ENCODE data around the gene COPE.

The COPE gene

GRCh38 chr19:18940769-18941627 is 21.8 kb upstream of the COPE start, which contains the start of gene HOMER3:
TSS of gene HOMER3 (minus strand) at chr19:18941217. CDS start at chr19:18938982, 2,235 bp downstream.
- no peaks in the 10 kb centered on the region for H3K36me3 ChIP-seq (ENCODE audit: control insufficient read depth, insufficient read depth, low read length)
- H3K4me1 ChIP-seq (ENCODE audit: control insufficient read depth, insufficient read depth, low read length, poor library complexity, severe bottlenecking) = peaks cover 11% of the 10 kb centered on the region
- H3K9me3 ChIP-seq (ENCODE audit: control insufficient read depth, low read length) = no peaks in the 10 kb centered on the region
- peak; percentile 44 to 64 (median 52) for DNase-seq
- H3K27me3 ChIP-seq (replicated peaks; ENCODE audit: control insufficient read depth, insufficient read depth, low read length, poor library complexity, severe bottlenecking) = peaks cover 9% of the 10 kb centered on the region
- H3K27ac ChIP-seq (ENCODE audit: insufficient read depth, low read length, poor library complexity, severe bottlenecking) = no peak within 1 kb of the TSS
- H3K4me3 ChIP-seq (ENCODE audit: insufficient read depth, low read depth, low read length, poor library complexity, severe bottlenecking) = peak within 1 kb of the TSS; percentile 49

GRCh38 chr19:18939922-18940768 is 21.0 kb upstream of the COPE start:
- Histone ChIP-seq H3K27me3 (replicated peaks; ENCODE audit: control insufficient read depth, insufficient read depth, low read length, poor library complexity, severe bottlenecking) (peaks cover 9% of the 10 kb centered on the region), H3K9me3 (ENCODE audit: control insufficient read depth, low read length) (no peaks in the 10 kb centered on the region), H3K4me1 (ENCODE audit: control insufficient read depth, insufficient read depth, low read length, poor library complexity, severe bottlenecking) (peaks cover 11% of the 10 kb centered on the region), H3K4me3 (ENCODE audit: insufficient read depth, low read depth, low read length, poor library complexity, severe bottlenecking) (peak overlapping the region; percentile 49), H3K36me3 (ENCODE audit: control insufficient read depth, insufficient read depth, low read length) (no peaks in the 10 kb centered on the region), H3K27ac (ENCODE audit: insufficient read depth, low read length, poor library complexity, severe bottlenecking) (no peak overlapping the region)
- DNase-seq = no peak

GRCh38 chr19:18939163-18939562 is 20.0 kb upstream of the COPE start:
- no peak for DNase-seq
- no peak overlapping the region for H3K27ac ChIP-seq (ENCODE audit: insufficient read depth, low read length, poor library complexity, severe bottlenecking)
- no peak overlapping the region for H3K4me3 ChIP-seq (ENCODE audit: insufficient read depth, low read depth, low read length, poor library complexity, severe bottlenecking)

GRCh38 chr19:18933297-18933696 is 14.1 kb upstream of the COPE start:
- peaks cover 9% of the 10 kb centered on the region for H3K4me1 ChIP-seq (ENCODE audit: control insufficient read depth, insufficient read depth, low read length, poor library complexity, severe bottlenecking)
- H3K9me3 ChIP-seq (ENCODE audit: control insufficient read depth, low read length) = no peaks in the 10 kb centered on the region
- no peaks in the 10 kb centered on the region for H3K36me3 ChIP-seq (ENCODE audit: control insufficient read depth, insufficient read depth, low read length)
- DNase-seq = no peak
- no peak overlapping the region for H3K27ac ChIP-seq (ENCODE audit: insufficient read depth, low read length, poor library complexity, severe bottlenecking)
- no peak overlapping the region for H3K4me3 ChIP-seq (ENCODE audit: insufficient read depth, low read depth, low read length, poor library complexity, severe bottlenecking)
- no peaks in the 10 kb centered on the region for H3K27me3 ChIP-seq (replicated peaks; ENCODE audit: control insufficient read depth, insufficient read depth, low read length, poor library complexity, severe bottlenecking)

More at GRCh38 chr19:18939163-18939562, 20.0 kb upstream of the COPE start:
- Histone ChIP-seq H3K4me1 (ENCODE audit: control insufficient read depth, insufficient read depth, low read length, poor library complexity, severe bottlenecking) (peaks cover 11% of the 10 kb centered on the region), H3K27me3 (replicated peaks; ENCODE audit: control insufficient read depth, insufficient read depth, low read length, poor library complexity, severe bottlenecking) (peaks cover 9% of the 10 kb centered on the region), H3K36me3 (ENCODE audit: control insufficient read depth, insufficient read depth, low read length) (no peaks in the 10 kb centered on the region), H3K9me3 (ENCODE audit: control insufficient read depth, low read length) (no peaks in the 10 kb centered on the region)

- DNase-seq = peak; percentile 73 to 81 (median 79)
- Histone ChIP-seq H3K9me3 (ENCODE audit: control insufficient read depth, low read length) (no peaks in the 10 kb centered on the region), H3K27me3 (replicated peaks; ENCODE audit: control insufficient read depth, insufficient read depth, low read length, poor library complexity, severe bottlenecking) (no peaks in the 10 kb centered on the region), H3K36me3 (ENCODE audit: control insufficient read depth, insufficient read depth, low read length) (peaks cover 5% of the 10 kb centered on the region), H3K4me1 (ENCODE audit: control insufficient read depth, insufficient read depth, low read length, poor library complexity, severe bottlenecking) (peaks cover 9% of the 10 kb centered on the region), H3K27ac (ENCODE audit: insufficient read depth, low read length, poor library complexity, severe bottlenecking) (no peak overlapping the region), H3K4me3 (ENCODE audit: insufficient read depth, low read depth, low read length, poor library complexity, severe bottlenecking) (peak overlapping the region; percentile 50)
Measured at GRCh38 chr19:18932216-18932841, 13.1 kb upstream of the COPE start.

GRCh38 chr19:18931316-18932162 is 12.4 kb upstream of the COPE start:
- H3K4me3 ChIP-seq (ENCODE audit: insufficient read depth, low read depth, low read length, poor library complexity, severe bottlenecking) = no peak overlapping the region
- peaks cover 6% of the 10 kb centered on the region for H3K36me3 ChIP-seq (ENCODE audit: control insufficient read depth, insufficient read depth, low read length)
- peaks cover 9% of the 10 kb centered on the region for H3K4me1 ChIP-seq (ENCODE audit: control insufficient read depth, insufficient read depth, low read length, poor library complexity, severe bottlenecking)
- no peaks in the 10 kb centered on the region for H3K27me3 ChIP-seq (replicated peaks; ENCODE audit: control insufficient read depth, insufficient read depth, low read length, poor library complexity, severe bottlenecking)
- DNase-seq = no peak
- H3K27ac ChIP-seq (ENCODE audit: insufficient read depth, low read length, poor library complexity, severe bottlenecking) = no peak overlapping the region
- no peaks in the 10 kb centered on the region for H3K9me3 ChIP-seq (ENCODE audit: control insufficient read depth, low read length)

- H3K4me3 ChIP-seq (ENCODE audit: insufficient read depth, low read depth, low read length, poor library complexity, severe bottlenecking) = no peak overlapping the region
- H3K27me3 ChIP-seq (replicated peaks; ENCODE audit: control insufficient read depth, insufficient read depth, low read length, poor library complexity, severe bottlenecking) = no peaks in the 10 kb centered on the region
- H3K36me3 ChIP-seq (ENCODE audit: control insufficient read depth, insufficient read depth, low read length) = peaks cover 19% of the 10 kb centered on the region
- DNase-seq = no peak
- H3K4me1 ChIP-seq (ENCODE audit: control insufficient read depth, insufficient read depth, low read length, poor library complexity, severe bottlenecking) = peaks cover 9% of the 10 kb centered on the region
- H3K9me3 ChIP-seq (ENCODE audit: control insufficient read depth, low read length) = no peaks in the 10 kb centered on the region
- H3K27ac ChIP-seq (ENCODE audit: insufficient read depth, low read length, poor library complexity, severe bottlenecking) = no peak overlapping the region
Measured at GRCh38 chr19:18929311-18929710, 10.1 kb upstream of the COPE start.

- no peak overlapping the region for H3K27ac ChIP-seq (ENCODE audit: insufficient read depth, low read length, poor library complexity, severe bottlenecking)
- peaks cover 8% of the 10 kb centered on the region for H3K4me1 ChIP-seq (ENCODE audit: control insufficient read depth, insufficient read depth, low read length, poor library complexity, severe bottlenecking)
- H3K36me3 ChIP-seq (ENCODE audit: control insufficient read depth, insufficient read depth, low read length) = peaks cover 25% of the 10 kb centered on the region
- DNase-seq = no peak
- no peaks in the 10 kb centered on the region for H3K27me3 ChIP-seq (replicated peaks; ENCODE audit: control insufficient read depth, insufficient read depth, low read length, poor library complexity, severe bottlenecking)
- H3K9me3 ChIP-seq (ENCODE audit: control insufficient read depth, low read length) = no peaks in the 10 kb centered on the region
- no peak overlapping the region for H3K4me3 ChIP-seq (ENCODE audit: insufficient read depth, low read depth, low read length, poor library complexity, severe bottlenecking)
Measured at GRCh38 chr19:18928018-18928805, 9.0 kb upstream of the COPE start.

All from effector memory CD4-positive, alpha-beta T cell (primary cell).